Measurements from ENCODE around the gene JARID2.

DNA sequence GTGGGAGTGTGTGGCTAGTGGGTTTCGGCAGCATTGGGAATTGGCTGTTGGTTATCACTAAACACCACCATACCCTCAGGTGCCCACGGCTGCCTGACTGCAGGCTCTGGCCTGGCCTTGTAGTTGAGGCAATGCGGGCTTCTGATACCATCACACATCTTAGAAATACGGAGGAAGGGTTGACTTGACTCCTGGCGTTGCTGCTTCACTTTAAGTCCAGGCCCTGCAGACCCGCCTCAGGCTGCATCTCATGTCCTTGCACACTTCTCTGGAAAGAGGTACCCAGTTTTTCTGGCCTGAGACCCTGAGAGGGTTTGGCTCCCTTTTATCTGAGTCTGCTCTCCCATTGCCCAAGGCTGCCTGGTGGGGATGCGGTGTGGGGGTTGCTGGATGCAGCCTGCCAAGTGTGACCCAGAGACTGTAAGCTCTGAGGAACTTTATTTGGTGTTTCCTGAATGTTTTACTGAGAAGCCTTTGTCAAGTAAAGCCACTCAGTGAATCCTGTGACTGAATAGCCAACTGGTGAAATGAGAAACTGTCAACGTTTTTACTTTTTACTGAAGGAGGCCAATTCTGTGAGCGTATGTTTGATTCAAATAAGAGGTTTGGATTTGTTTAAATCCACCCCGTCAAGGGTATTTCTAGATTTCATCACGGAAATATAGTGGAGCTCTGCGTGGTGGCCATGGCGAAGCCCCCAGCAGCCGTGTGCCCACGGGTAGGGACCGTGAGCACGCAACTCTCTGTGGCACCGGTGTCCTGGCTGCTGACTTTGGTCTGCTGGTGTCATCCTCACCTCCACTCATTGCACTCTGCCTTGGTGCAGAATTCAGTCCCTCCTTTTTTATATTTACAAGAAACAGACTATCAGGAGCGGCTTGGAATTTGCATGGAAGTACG, 256.8 kb downstream of the JARID2 start:
- TF ChIP-seq TAF1 (IDR thresholded peaks at IDR 0.05; ENCODE audit: low read depth, low read length) (no peak), POLR2AphosphoS5 (IDR thresholded peaks at IDR 0.05; ENCODE audit: low read depth, low read length) (no peak), POLR2A (IDR thresholded peaks at IDR 0.05; ENCODE audit: low read depth, low read length) (no peak)
